GM18502 (cell line): Measurements from ENCODE around the gene KCNAB2.
"Not testable (repeated sequence)": the region's sequence is repeated elsewhere in the genome, so short reads cannot be mapped to it uniquely, and the experiment has no call there.

Experiments
- ATAC-seq: cut with Tn5 transposase; IDR thresholded peaks from one replicate; pipeline ENCODE4 v1.9.1; 2021; ENCODE audit warnings: mild to moderate bottlenecking; ENCODE audit not compliant: unreplicated experiment, poor library complexity

The KCNAB2 gene

GRCh38 chr1:6077061-6077460 is 31.4 kb downstream of the KCNAB2 start:
- not testable (repeated sequence) for ATAC-seq

GRCh38 chr1:6077506-6077905 is 31.8 kb downstream of the KCNAB2 start:
- no peak for ATAC-seq

GRCh38 chr1:6077919-6078318 is 32.2 kb downstream of the KCNAB2 start:
- no peak for ATAC-seq

- ATAC-seq: no peak
These were observed 34.8 kb downstream of the KCNAB2 start for GRCh38 chr1:6080469-6080868.

- no peak for ATAC-seq
These were observed 36.2 kb downstream of the KCNAB2 start for GRCh38 chr1:6081901-6082300.

- ATAC-seq: no peak
These were observed 36.8 kb downstream of the KCNAB2 start for GRCh38 chr1:6082430-6082971.

- no peak for ATAC-seq
These were observed 37.7 kb downstream of the KCNAB2 start for GRCh38 chr1:6083385-6083784.

GRCh38 chr1:6083801-6084446 is 38.2 kb downstream of the KCNAB2 start:
- ATAC-seq: no peak

GRCh38 chr1:6084781-6085495 is 39.2 kb downstream of the KCNAB2 start:
- no peak for ATAC-seq

GRCh38 chr1:6085666-6086065 is 40.0 kb downstream of the KCNAB2 start:
- no peak for ATAC-seq

GRCh38 chr1:6086358-6086757 is 40.7 kb downstream of the KCNAB2 start:
- ATAC-seq: no peak

- ATAC-seq: no peak
These were observed 41.2 kb downstream of the KCNAB2 start for GRCh38 chr1:6086762-6087376.

GRCh38 chr1:6087377-6087772 is 41.7 kb downstream of the KCNAB2 start:
- no peak for ATAC-seq

- ATAC-seq: no peak
These were observed 42.3 kb downstream of the KCNAB2 start for GRCh38 chr1:6087958-6088357.

GRCh38 chr1:6088956-6089355 is 43.3 kb downstream of the KCNAB2 start:
- ATAC-seq: no peak

GRCh38 chr1:6090288-6090687 is 44.6 kb downstream of the KCNAB2 start:
- no peak for ATAC-seq

- no peak for ATAC-seq
These were observed 45.5 kb downstream of the KCNAB2 start for GRCh38 chr1:6090996-6091822.

- no peak for ATAC-seq
These were observed 46.1 kb downstream of the KCNAB2 start for GRCh38 chr1:6091823-6092109.

GRCh38 chr1:6092211-6092610 is 46.5 kb downstream of the KCNAB2 start:
- no peak for ATAC-seq

- no peak for ATAC-seq
These were observed 47.4 kb downstream of the KCNAB2 start for GRCh38 chr1:6093071-6093470.

GRCh38 chr1:6093611-6094010 is 47.9 kb downstream of the KCNAB2 start:
- ATAC-seq: no peak
